LNCaP clone FGC (cell line): ENCODE results near the gene SYCE3.

Experiments used
- DNase-seq: peaks from one replicate; pipeline ENCODE4 v3.0.0-alpha.2; 2011; ENCODE audit warnings: low read depth
- H3K4me3 ChIP-seq: 2 replicates; pipeline ENCODE4 v1.5.1; 2011; ENCODE audit warnings: mild to moderate bottlenecking, low read depth, low read length, control low read depth
- CTCF ChIP-seq: IDR thresholded peaks from 2 replicates; pipeline ENCODE4 v1.5.1; 2012; ENCODE audit warnings: mild to moderate bottlenecking; ENCODE audit not compliant: control insufficient read depth, insufficient read depth; ENCODE audit errors: extremely low read depth

The SYCE3 gene

GRCh38 chr22:50525104-50525857, 37.4 kb downstream of the SYCE3 start, which contains the start of gene SCO2:
SCO2 (minus strand) TSS chr22:50525598; CDS start chr22:50524411, 1,187 bp downstream.
- peak; percentile 88 for DNase-seq
- TF ChIP-seq CTCF = peak; percentile 44; the same call in 1 of the 2 replicates
- peak within 1 kb of the TSS; percentile 82 for H3K4me3 ChIP-seq

- TF ChIP-seq CTCF = no peak
- DNase-seq = no peak
Observed at GRCh38 chr22:50524676-50525103, 38.0 kb downstream of the SYCE3 start.

GRCh38 chr22:50523806-50524675, 38.7 kb downstream of the SYCE3 start:
- peak overlapping the region; percentile 82 for H3K4me3 ChIP-seq
- no peak for DNase-seq
- TF ChIP-seq CTCF = no peak

More at GRCh38 chr22:50524676-50525103, 38.0 kb downstream of the SYCE3 start:
- H3K4me3 ChIP-seq = peak overlapping the region; percentile 82

- DNase-seq = no peak
- TF ChIP-seq CTCF = no peak
- no peak overlapping the region for H3K4me3 ChIP-seq
Observed at GRCh38 chr22:50523458-50523805, 39.3 kb downstream of the SYCE3 start.

DNA sequence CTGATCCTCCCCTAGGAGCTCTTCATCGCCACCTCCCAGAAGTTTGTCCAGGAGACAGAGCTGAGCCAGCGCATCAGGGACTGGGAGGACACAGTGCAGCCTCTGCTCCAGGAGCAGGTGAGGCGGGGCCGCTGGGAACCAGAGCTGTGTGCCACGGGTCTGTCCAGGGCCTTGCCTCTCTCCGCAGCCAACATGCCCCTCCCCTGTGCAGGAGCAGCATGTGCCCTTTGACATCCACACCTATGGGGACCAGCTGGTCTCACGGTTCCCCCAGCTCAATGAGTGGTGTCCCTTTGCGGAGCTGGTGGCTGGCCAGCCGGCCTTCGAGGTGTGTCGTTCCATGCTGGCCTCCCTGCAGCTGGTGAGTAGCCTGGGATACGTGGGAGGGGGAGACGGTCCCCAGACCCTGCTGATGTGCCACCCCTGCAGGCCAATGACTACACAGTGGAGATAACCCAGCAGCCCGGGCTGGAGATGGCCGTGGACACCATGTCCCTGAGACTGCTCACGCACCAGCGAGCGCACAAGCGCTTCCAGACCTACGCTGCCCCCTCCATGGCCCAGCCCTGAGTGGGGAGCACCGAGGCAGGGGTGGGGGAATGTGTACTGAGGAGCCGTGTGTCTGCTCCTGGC, 39.8 kb downstream of the SYCE3 start:
- no peak for DNase-seq
- no peak overlapping the region for H3K4me3 ChIP-seq
- no peak for TF ChIP-seq CTCF

DNA sequence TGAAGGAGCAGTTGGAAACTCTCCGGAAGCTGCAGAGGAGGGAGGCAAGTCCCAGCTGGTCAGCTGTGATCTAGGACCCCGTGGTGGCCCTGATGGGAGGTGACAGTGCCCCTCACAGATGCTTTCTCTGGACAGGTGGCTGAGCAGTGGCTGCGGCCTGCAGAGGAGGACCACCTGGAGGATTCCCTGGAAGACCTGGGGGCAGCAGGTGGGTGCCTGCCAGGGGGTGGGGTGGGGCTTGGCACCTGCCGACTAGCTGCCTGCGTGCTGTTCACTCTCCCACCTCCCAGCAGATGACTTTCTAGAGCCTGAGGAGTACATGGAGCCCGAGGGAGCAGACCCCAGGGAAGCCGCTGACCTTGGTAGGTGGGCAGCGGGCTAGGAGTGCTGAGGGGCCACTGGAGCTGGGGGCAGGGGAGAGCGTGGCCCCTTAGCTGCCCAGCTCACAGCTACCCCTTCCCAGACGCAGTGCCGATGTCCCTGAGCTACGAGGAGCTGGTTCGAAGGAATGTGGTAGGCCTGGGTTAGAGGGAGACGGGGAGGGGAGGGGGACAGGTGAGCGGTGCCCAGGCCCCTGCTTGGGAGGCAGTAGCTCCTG, 40.4 kb downstream of the SYCE3 start:
- no peak overlapping the region for H3K4me3 ChIP-seq
- no peak for TF ChIP-seq CTCF
- DNase-seq = no peak
